Cardiac fibroblast (primary cell): ENCODE data around the gene KCTD8.

ENCODE experiments used
- DNase-seq, 2 donors: peaks; one replicate each; pipeline versions ENCODE4 v3.0.0 to v3.0.0-alpha.2; 2010; ENCODE audit warnings: low read depth in 2 of 2
- H3K4me3 ChIP-seq, 2 donors: replicated peaks in 1 of 2; 1 replicate in 1 of 2; 2 replicates in 1 of 2; pipeline ENCODE4 v1.5.1; 2011; ENCODE audit warnings: low read depth in 2 of 2, low read length in 2 of 2, mild to moderate bottlenecking in 2 of 2, moderate library complexity in 1 of 2
- TF ChIP-seq, protein P1 (sequence below): IDR thresholded peaks from one replicate; pipeline ENCODE4 v1.5.1; 2011; ENCODE audit warnings: low read depth, mild to moderate bottlenecking, low read length, inconsistent platforms

Gene KCTD8

DNA sequence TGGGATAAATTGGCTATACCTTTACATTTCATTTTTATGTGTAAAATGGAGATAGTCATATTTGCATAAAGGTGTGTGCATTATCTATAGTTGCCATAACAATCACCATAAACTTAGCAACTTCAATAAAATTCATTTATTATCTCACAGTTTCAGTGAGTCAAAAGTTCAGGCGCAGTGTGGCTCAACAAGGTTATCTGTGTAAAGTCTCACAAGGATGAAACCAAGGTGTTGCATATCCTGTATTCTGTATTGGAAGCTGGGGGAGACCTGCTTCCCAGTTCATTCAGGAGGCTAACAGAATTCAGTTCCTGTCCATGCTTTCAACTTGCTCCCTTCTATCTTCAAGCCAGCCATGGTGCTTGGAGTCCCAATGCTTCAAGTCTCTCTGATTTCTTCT, 169.5 kb downstream of the KCTD8 start:
- no peak overlapping the region for H3K4me3 ChIP-seq
- TF ChIP-seq, protein P1, sequence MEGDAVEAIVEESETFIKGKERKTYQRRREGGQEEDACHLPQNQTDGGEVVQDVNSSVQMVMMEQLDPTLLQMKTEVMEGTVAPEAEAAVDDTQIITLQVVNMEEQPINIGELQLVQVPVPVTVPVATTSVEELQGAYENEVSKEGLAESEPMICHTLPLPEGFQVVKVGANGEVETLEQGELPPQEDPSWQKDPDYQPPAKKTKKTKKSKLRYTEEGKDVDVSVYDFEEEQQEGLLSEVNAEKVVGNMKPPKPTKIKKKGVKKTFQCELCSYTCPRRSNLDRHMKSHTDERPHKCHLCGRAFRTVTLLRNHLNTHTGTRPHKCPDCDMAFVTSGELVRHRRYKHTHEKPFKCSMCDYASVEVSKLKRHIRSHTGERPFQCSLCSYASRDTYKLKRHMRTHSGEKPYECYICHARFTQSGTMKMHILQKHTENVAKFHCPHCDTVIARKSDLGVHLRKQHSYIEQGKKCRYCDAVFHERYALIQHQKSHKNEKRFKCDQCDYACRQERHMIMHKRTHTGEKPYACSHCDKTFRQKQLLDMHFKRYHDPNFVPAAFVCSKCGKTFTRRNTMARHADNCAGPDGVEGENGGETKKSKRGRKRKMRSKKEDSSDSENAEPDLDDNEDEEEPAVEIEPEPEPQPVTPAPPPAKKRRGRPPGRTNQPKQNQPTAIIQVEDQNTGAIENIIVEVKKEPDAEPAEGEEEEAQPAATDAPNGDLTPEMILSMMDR, result no peak
- DNase-seq, result no peak

DNA sequence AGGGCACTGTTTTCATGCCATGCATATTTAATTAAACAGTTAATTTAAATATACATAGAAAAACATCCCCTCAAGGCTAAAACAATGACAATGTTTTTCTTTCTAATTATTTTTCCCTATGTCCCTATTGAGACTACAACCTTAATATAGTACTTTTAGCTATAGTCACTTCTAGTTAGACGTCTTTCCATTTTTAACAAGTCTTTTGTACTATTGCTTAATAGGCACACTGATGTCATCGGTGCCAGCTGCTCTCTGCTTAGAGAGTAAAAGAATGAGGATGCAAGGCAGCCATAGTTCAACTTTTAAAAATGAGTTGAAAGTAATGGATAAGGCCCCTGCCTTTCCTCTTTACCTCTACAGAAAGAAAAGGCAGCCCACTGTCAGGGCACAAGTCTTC, 191.1 kb downstream of the KCTD8 start:
- DNase-seq, result peak in 1 of 2 donors; percentile 23
- no peak overlapping the region for H3K4me3 ChIP-seq
- TF ChIP-seq, protein P1, result no peak

- H3K4me3 ChIP-seq, result no peak overlapping the region
- peak; percentile 1 for DNase-seq
- TF ChIP-seq, protein P1, result no peak
Measured at GRCh38 chr4:44256414-44256813, 192.2 kb downstream of the KCTD8 start.

DNA sequence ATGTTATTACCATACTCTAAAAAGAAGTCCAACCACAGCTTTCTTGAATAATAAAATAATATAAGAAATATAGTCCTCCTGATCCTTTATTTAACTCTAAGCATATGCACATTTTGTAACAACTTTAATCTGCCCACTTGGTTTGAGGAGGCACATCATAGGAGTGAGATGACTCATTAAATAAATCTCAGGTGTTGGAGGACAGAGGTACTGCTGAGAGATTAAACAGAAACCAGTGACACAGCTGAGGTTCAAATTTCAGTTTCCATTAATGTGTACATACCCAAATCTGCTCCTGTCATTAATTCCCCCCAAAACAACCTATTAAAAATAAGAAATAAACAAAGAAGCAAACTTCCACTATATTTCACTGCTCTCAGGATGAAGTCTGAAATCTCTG, 211.0 kb downstream of the KCTD8 start:
- TF ChIP-seq, protein P1, result no peak
- DNase-seq, result no peak
- H3K4me3 ChIP-seq, result no peak overlapping the region

GRCh38 chr4:44235897-44236296, 212.7 kb downstream of the KCTD8 start:
- no peak for DNase-seq
- H3K4me3 ChIP-seq, result no peak overlapping the region
- TF ChIP-seq, protein P1, result no peak

DNA sequence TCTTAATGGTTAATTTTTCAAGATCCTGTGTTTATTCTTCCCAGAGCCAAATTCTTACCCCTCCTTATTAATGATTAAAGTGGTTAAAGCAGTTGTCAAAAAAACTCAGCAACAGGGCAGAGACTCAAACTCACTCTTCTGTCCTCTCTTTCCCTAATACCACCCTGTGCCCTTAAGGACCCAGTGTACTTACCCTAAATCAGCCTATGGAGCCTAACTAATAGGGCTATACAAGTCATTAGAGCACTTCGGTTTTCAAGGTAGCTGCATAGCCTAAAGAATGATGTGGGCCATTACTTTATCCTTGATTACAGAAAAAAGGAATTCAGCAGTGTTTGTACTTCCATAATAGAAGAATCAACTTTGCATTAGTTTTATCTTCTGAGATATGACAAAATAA, 216.3 kb downstream of the KCTD8 start:
- H3K4me3 ChIP-seq, result no peak overlapping the region
- no peak for DNase-seq
- TF ChIP-seq, protein P1, result no peak

DNA sequence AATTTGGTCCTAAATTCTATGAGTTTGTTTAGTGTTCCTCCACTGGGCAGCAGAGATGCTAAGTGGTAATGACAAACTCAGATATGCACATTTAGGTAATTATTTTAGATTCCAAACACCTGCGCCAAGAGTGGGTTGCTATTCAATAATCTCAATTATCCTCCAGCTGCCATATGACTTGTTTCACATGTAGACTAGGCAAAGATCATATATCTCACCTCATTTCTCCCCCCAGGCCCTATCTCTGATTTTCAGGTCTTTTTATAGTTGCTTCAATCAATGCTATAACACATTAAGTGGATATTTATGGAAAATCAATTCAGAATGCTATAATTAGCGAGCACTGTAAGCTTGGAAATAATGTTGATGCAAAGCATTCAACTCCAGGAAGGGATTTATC, 217.6 kb downstream of the KCTD8 start:
- no peak for DNase-seq
- H3K4me3 ChIP-seq, result no peak overlapping the region
- TF ChIP-seq, protein P1, result no peak
